Left kidney (tissue), 2 donors: Measurements from ENCODE around the gene RNF167. TPM values are rescaled to one million over a fixed set of nuclear protein-coding genes. Genes with fewer than 3 reads are reported as not detected.
A peak's percentile ranks its signal among the peaks of the same experiment; 100 is the strongest.

Experiments
- DNase-seq: peaks from one replicate; pipeline ENCODE4 v3.0.0-alpha.2; 2013
- polyA plus RNA-seq: library from polyadenylated mRNA; unstranded; fragments of 120-200 nt; gene quantifications from one replicate; pipeline ENCODE4 v1.2.1, GENCODE V29; 2013; ENCODE audit not compliant: insufficient read length

The RNF167 gene
- polyA plus RNA-seq, 1 donor, result 136 TPM

- DNase-seq, result no peak
Measured at GRCh38 chr17:4950075-4950745, 10.1 kb downstream of the RNF167 start.

- DNase-seq, result no peak
Measured at GRCh38 chr17:4950746-4951204, 10.7 kb downstream of the RNF167 start, which contains the start of gene ENO3. Gene ENO3 (plus strand): TSS chr17:4951119. CDS start chr17:4951830, 711 bp downstream.

GRCh38 chr17:4951486-4951885 is 11.4 kb downstream of the RNF167 start:
- no peak for DNase-seq

- no peak for DNase-seq
Measured at GRCh38 chr17:4953451-4953961, 13.4 kb downstream of the RNF167 start.

GRCh38 chr17:4955091-4955490 is 15.0 kb downstream of the RNF167 start:
- DNase-seq, result no peak

- no peak for DNase-seq
Measured at GRCh38 chr17:4956493-4957061, 16.5 kb downstream of the RNF167 start.

- no peak for DNase-seq
Measured at GRCh38 chr17:4958102-4958501, 18.0 kb downstream of the RNF167 start.

GRCh38 chr17:4959261-4959965 is 19.3 kb downstream of the RNF167 start:
- no peak for DNase-seq

- DNase-seq, result no peak
Measured at GRCh38 chr17:4960279-4960922, 20.3 kb downstream of the RNF167 start.

GRCh38 chr17:4965311-4965986 is 25.4 kb downstream of the RNF167 start:
- DNase-seq, result no peak

- peak; percentile 99 for DNase-seq
Measured at GRCh38 chr17:4966844-4967538, 26.9 kb downstream of the RNF167 start.

- peak; percentile 97 for DNase-seq
Measured at GRCh38 chr17:4967539-4968485, 27.7 kb downstream of the RNF167 start, which contains the start of gene SPAG7. Gene SPAG7 (minus strand): TSS chr17:4967817. CDS start chr17:4967804, 13 bp downstream.

GRCh38 chr17:4968486-4969046 is 28.5 kb downstream of the RNF167 start:
- no peak for DNase-seq

- no peak for DNase-seq
Measured at GRCh38 chr17:4969047-4969550, 29.0 kb downstream of the RNF167 start.

GRCh38 chr17:4969551-4970173 is 29.6 kb downstream of the RNF167 start:
- DNase-seq, result no peak

- no peak for DNase-seq
Measured at GRCh38 chr17:4970273-4970672, 30.2 kb downstream of the RNF167 start.

- DNase-seq, result no peak
Measured at GRCh38 chr17:4971826-4972225, 31.8 kb downstream of the RNF167 start.

- DNase-seq, result no peak
Measured at GRCh38 chr17:4972322-4972721, 32.3 kb downstream of the RNF167 start.

- DNase-seq, result no peak
Measured at GRCh38 chr17:4972752-4973151, 32.7 kb downstream of the RNF167 start.
